HT-29 (cell line): ENCODE measurements around the gene IL13RA2. TPM values are rescaled to one million over a fixed set of nuclear protein-coding genes. Genes with fewer than 3 reads are reported as not detected.

Experiments used
- DNase-seq: peaks from one replicate; pipeline ENCODE4 v3.0.0-alpha.2; 2015; ENCODE audit warnings: low spot score
- small RNA-seq: library from RNA; depleted of rRNA; stranded (forward); fragments of <200 nt; gene quantifications from one replicate; pipeline ENCODE3, GENCODE V24; 2014
- total RNA-seq: library from RNA; depleted of rRNA; stranded (reverse); fragments of >200 nt; shearing (Covaris generic); gene quantifications from 2 replicates; pipeline ENCODE4 v1.2.3, GENCODE V29; 2014; rRNA removed

Gene IL13RA2
- total RNA-seq, 1 experiment from 2014 or later, result not detected

- peak; percentile 9 for DNase-seq
Measured at GRCh38 chrX:114985967-114986592, 31.3 kb downstream of the IL13RA2 start.

- no peak for DNase-seq
Measured at GRCh38 chrX:114976292-114976691, 41.1 kb downstream of the IL13RA2 start.

- no peak for DNase-seq
Measured at GRCh38 chrX:114973013-114973412, 44.4 kb downstream of the IL13RA2 start.

GRCh38 chrX:114970806-114971205 is 46.6 kb downstream of the IL13RA2 start:
- DNase-seq, result no peak

GRCh38 chrX:114964374-114964773 is 53.0 kb downstream of the IL13RA2 start:
- no peak for DNase-seq

GRCh38 chrX:114962209-114962608 is 55.2 kb downstream of the IL13RA2 start:
- no peak for DNase-seq

- DNase-seq, result peak; percentile 19
Measured at GRCh38 chrX:114959729-114960128, 57.7 kb downstream of the IL13RA2 start.

Small RNAs within 50 kb of the gene (small RNA-seq; reads per million reads assigned to genes)
- not detected for gene RNU6-648P

Other genes starting within 250 kb of the IL13RA2 start
- gene RBMXL3, start 171.8 kb upstream of the IL13RA2 start, total RNA-seq, result not detected in 2 replicates
- not detected in 2 replicates for gene LRCH2, start 216.5 kb upstream of the IL13RA2 start, total RNA-seq